Hindlimb muscle (tissue), 1 donor: ENCODE results near the gene DAZAP1. TPM values are rescaled to one million over a fixed set of nuclear protein-coding genes. Genes with fewer than 3 reads are reported as not detected.
A peak's percentile ranks its signal among the peaks of the same experiment; 100 is the strongest.

Experiments
- DNase-seq: peaks from one replicate; pipeline ENCODE4 v3.0.0-alpha.2; 2013
- polyA plus RNA-seq: library from polyadenylated mRNA; unstranded; fragments of 120-200 nt; gene quantifications from one replicate; pipeline ENCODE4 v1.2.1, GENCODE V29; 2013; ENCODE audit not compliant: insufficient read length

DAZAP1 gene
- polyA plus RNA-seq = 82.0 TPM

DNA sequence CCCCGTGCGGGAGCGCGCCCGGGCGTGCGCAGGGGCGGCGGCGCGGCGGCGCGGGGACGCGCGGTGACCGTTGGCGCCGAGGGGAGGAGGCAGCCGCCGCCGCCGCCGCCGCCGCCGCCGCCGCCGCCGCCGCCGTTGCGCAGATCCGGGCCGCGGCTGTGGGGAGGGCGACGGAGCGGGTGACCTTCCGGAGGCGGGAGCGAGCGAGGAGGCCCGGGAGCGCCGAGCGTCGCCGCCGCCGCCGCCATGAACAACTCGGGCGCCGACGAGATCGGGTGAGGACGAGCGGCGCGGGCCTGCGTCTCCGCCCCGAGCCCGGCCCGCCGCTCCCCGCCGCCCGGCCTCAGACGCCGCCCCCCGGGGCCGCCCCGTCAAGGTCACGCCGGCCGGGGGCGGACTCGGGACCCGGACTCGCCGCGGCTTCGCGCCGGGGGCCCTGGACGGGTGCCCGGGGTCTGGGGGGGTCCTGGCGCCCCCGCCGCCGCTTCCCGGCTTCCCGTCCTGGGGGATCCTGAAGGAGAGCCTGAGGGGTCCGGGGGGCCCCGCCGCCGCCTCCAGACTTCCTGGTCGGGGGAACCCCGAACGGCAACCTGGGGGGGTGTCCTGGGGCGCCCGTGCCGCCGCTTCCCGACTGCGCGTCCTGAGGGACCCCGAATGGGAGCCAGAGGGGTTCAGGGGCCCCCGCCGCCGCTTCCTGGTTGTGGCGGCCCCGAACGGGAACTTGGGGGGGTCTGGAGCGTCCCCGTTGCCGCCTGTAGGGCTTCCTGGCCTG, at the start of gene DAZAP1:
Gene DAZAP1 (plus strand): TSS at position 59 of the 772 bp plus-strand sequence. CDS start 188 bp downstream, at position 247.
- DNase-seq = no peak

DNA sequence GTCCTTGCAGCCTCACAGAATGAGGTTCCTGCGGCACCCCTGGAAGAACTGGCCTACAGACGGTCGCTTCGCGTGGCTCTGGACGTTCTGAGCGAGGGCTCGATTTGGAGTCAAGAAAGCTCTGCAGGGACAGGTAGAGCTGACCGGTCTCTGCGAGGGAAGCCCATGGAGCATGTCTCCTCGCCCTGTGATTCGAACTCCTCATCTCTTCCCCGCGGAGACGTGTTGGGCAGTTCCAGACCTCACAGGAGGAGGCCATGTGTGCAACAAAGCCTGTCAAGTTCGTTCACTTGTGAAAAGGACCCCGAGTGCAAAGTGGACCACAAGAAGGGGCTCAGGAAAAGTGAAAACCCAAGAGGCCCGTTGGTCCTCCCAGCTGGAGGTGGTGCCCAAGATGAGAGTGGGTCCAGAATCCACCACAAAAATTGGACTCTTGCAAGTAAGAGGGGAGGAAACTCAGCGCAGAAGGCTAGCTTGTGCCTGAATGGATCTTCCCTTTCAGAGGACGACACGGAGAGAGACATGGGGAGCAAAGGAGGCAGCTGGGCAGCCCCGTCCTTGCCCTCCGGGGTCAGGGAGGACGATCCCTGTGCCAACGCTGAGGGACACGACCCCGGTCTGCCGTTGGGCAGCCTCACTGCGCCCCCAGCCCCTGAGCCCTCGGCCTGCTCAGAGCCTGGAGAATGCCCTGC, 47.1 kb upstream of the DAZAP1 start:
- no peak for DNase-seq

DNA sequence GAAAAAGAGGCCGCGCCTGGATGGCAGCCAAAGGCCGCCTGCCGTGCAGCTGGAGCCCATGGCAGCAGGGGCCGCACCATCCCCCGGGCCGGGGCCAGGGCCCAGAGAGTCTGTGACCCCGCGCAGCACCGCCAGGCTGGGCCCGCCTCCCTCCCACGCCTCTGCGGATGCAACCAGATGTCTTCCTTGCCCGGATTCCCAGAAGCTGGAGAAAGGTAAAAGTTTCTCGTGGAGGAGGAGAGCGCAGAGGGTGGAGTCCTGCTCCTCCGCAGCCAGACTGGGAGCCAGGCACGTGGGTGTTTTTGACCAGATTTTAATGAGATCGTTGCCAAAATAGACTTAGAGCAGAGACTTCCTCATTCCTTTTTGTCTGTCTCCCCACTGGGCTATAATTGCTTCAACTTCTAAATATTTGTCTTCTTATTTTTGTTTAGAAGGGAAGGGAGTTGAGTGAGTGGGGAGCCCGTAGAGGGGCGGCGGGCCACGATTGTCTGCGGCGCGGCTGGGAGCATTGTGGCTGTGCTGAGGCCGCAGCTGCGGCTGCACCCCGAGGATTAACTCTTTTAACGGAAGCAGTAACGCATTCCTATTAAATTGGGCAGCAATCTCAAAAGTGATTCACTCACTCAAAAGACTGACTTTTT, 46.4 kb upstream of the DAZAP1 start:
- peak; percentile 78 for DNase-seq

DNA sequence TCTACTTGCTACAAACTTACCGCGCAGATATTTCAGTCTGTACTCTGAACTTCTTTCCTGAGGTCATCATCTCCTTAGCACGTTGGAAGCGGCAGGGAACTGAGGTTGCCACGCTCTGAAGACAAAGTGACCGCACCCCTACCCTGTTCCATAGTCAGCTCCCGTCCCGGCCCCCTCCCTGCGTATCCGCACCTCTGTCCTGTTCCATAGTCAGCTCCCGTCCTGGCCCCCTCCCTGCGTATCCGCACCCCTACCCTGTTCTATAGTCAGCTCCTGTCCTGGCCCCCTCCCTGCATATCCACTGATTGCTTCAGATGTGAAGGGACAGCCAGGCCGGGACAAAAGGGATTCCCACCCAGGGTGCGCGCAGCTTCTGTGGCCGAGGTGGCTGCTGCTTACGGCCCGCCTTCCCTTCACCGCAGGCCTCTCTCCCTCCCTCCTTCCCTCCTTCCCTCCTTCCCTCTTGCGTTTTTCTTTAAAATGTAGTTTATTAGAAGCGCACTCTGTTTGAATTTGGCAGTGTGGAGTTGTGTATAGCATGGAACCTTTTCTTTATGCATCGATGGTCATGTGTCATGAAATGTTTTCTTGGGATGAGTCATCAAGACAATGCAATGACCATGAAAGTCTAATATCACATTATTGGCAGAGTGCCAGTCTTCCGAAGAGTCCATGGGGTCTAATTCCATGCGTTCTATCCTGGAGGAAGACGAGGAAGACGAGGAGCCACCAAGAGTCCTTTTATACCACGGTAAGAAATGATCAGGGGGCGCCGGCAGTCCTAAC, 45.6 kb upstream of the DAZAP1 start:
- no peak for DNase-seq

DNA sequence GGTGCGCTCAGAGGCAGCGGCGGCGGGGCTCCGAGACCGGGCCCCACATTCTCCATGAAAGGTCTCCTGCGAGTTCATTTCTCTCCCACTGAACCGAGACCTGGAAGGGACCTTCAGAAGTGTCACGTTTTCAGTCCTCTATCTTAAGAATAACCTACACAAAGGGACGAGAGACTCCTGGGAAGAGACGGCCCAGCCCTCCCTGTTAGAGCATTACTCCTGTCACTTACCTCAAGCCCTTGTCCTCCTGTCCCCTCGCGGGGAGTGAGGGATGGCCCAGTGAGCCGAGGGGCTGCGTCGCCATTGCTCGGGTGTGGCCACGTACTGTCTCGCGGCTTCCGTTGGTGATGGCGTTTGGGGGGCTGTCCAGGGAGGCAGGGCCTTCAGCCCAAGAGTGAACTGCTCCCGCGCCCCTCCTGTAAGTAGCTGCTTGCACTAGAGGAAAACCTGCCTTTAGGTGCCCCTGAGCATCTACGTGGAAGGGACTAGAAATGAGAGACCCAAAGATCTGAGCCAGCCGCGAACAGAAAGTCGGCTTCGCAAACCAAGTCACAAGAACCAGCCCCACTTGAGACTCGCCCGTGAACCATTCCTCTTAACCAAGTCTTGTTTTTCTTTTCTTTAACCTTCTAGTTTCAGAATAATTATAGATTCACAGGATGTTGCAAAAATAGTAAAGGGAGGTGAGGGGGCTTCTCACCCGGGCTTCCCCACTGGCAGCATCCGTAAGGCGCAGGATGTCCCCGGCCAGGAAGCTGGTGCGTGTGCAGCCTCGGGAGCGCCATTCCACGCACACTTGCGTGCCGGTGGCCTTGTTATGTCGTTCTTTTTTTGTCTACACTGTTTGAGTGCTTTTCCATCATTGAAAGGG, 44.8 kb upstream of the DAZAP1 start:
- no peak for DNase-seq

DNA sequence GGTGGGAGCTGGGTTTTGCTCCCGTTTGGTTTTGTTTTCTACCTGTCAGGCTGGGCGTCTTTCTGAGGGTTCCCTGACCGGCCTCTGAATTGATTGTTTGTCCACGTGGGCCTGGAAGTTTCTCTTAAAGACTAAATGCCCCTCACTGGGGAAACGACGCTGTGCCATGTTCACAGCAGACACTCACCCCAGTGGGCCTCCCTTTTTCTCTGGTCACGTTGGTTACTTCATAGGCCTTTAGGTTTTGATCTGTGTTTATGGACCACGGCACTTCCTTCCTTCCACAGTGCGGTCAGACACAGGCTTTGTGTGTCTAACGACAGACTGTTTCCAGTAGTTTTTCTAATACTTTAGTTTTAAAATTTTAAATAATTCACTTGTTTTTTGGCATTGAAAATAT, 43.8 kb upstream of the DAZAP1 start:
- DNase-seq = no peak

DNA sequence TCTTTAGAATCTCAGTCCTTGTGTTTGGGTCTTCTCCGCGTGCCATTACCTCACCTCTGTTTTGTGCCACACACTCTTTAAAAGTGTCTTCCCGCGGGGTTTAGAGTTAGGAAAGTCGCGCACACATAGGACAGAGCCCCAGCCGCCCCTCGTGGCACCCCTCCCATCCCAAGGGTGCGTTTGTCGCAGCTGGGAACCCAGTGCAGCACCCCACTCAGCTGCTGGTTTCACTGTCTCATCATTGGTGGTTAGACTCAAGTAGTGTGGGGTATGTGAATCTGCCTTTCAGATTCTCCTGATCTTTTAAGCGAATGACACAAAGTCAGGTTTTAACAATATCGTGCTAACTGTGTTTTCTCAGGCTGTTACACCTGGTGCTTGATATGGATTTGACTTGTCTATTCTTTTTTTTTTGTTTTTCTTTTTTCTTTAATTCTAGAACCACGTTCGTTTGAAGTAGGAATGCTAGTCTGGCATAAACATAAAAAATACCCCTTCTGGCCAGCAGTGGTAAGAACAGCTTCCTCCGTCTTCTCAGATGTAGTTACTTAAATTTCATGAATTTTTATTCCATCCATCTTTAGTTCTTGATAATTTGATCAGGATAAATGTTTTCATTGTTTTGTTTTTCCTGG, 43.2 kb upstream of the DAZAP1 start:
- no peak for DNase-seq

DNA sequence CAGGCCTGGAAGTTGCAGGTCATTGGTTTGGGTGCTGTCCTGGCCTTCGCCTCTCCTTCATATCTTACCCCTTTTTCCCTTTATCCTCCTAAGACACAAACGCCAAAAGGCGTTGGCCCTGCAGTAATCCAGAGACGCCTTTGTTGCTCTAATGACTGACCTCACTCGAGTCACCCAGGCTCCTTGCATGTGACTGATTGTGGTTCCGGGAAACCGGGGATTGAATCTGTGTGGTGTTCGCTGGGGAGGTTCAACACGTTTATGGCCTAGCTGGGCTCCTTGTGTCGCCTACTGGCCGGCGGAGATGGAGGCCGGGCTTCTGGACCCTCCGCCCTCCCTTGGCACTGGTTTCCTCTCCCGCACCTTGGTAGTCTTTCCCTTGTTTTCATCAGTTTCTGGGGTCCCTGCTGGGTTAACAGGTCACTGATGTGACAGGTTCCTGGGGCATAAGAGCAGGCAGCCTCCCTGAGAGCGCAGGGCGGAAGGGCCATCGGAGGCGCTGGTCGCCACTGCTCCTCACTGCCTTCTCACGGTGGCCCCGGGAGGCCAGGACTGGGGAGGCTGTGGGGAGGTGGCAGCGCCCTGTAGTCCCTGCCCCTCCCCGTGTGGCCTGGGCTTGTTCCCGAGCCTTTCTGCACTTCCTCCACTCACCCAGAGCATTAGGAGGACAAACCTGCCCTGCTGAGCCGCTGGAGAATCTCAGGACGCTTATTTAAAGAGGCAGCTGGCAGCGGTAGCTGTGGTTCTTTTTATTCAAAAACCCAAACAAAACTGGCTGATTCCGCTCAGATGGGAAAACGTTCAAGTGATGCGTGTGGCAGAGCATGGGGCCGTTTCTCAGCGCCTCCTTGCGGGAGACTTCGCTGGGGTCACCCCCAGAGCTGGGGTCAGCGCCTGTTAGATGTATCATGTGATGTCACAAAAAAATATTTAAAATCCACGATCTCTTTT, 41.8 kb upstream of the DAZAP1 start:
- no peak for DNase-seq

DNA sequence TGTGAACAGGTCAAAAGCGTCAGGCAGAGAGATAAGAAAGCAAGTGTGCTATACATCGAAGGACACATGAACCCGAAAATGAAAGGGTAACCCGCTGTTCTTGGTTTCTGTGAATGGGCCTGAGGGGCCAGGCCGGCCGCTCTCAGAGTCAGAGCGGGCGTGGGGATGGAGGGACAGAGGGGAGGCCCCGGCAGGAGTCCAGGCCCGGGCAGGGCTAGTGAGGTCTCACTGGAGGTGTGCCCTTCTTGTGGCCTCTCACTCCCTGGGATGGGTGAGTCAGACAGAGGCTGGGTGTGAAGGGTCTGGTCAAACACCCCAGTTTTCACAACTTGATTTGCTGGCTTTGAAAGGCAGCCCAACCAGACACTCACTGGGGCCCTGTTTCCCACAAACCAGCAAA, 41.1 kb upstream of the DAZAP1 start:
- DNase-seq = no peak

DNA sequence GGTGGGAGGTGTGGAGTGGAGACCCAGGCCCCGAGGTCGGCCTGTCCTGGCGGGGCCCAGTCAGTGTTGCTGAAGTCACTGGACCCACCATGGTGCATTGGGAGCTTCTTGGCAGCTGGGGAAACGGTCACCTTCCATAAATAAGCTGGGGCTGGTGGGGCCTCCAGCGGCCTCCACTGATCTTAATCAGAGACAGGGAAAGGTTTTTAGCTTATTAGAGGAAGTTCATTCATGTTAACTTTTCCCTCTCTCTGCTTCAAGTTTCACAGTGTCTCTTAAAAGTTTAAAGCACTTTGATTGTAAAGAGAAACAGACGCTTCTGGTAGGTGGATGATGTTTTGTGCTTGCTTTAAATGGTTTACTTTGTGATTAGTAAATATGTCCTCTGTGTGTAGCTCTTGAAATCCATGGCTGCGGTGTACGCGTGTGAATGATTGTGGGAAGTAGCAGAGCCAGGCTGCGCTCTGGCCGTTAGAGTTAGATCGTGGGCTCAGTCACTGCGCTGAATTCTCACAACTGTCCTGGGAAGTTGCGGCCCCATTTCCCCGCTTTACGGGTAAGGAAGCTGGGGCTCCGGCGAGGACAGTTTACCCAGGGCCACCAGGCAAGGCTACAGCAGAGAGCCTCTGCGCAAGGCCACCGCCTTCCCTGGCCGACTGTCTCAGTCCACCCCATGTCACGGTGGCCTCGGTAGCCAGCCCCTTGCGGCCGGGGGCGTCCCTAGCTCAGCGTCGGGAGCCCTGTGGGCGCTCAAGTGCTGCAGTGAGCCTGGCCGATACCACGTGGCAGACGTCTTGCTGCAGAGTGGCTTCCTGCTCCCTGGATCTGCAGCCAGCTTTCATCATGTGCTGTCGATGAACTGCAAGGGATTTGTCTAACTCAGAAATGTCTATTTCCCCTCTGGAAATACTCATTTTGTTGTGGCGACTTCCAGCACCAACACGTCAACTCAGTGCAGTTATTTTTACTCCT, 40.2 kb upstream of the DAZAP1 start:
- DNase-seq = no peak

DNA sequence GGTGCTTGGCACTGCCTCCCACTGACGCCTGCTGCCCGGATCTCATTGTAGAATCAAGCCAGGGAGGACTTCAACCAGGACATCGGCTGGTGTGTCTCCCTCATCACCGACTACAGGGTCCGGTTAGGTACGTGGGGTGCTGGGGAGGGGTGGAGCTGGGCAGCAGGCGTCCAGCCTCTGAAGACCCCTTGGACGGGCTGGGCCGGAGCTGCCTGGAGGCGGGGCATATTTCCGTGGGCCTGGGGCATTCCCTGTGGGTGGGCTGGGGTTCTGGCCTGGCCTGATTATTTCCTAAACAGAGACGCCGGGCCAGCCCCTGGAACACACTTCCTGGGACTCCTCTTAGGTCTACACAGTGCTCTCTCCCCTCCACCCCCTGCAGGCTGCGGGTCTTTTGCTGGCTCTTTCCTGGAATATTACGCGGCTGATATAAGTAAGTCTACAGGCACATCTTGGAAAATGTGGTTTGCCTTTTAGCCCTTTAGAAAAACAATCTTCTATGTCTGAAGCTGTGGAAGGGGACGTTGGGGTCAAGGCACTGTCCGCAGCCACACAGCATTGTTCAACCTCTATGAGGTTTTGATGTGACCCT, 38.1 kb upstream of the DAZAP1 start:
- no peak for DNase-seq

DNA sequence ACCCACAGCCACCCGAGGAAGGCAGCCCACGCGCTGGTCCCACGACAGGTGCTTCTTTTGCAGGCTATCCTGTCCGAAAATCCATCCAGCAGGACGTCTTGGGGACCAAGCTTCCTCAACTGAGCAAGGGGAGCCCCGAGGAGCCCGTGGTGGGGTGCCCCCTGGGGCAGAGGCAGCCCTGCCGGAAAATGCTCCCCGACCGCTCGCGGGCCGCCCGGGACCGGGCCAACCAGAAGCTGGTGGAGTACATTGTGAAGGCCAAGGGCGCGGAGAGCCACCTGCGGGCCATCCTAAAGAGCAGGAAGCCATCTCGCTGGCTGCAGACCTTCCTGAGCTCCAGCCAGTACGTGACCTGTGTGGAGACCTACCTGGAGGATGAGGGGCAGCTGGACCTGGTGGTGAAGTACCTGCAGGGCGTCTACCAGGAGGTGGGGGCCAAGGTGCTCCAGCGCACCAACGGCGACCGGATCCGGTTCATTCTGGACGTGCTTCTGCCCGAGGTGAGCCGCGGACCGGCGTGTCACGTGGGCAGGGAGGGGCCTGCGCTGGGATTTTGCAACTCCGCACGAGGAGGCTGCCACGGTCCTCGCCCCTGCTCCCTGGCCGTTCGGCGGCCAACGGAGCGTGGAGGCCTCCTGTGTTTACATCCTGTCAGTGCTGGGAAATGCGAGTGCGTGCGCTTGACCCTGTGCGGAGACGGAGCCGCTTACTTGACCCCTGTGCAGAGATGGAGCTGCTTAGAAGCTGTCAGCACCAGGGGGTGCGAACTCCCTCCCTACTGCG, 36.6 kb upstream of the DAZAP1 start:
- DNase-seq = no peak

DNA sequence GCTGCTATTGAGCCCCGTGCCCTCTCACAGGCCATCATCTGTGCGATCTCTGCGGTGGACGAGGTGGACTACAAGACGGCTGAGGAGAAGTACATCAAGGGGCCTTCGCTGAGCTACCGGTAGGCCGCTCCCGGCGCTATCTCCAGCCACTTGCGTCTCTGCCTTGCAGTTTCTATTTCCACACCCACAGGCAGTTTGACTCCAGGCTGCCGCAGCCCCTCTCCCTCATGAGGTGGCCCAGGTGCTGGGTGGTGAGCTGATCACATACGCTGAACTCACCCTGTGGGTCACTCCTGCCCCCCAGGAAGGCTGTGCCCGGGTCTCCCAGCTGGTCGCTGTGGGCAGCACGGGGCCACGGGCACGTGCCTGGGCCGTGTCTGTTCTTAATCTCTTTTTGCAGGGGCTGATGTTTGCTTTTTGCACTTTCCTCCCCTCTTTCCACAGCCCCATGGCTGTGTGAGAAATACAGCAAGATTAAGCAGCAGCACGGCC, 34.3 kb upstream of the DAZAP1 start:
- no peak for DNase-seq

DNA sequence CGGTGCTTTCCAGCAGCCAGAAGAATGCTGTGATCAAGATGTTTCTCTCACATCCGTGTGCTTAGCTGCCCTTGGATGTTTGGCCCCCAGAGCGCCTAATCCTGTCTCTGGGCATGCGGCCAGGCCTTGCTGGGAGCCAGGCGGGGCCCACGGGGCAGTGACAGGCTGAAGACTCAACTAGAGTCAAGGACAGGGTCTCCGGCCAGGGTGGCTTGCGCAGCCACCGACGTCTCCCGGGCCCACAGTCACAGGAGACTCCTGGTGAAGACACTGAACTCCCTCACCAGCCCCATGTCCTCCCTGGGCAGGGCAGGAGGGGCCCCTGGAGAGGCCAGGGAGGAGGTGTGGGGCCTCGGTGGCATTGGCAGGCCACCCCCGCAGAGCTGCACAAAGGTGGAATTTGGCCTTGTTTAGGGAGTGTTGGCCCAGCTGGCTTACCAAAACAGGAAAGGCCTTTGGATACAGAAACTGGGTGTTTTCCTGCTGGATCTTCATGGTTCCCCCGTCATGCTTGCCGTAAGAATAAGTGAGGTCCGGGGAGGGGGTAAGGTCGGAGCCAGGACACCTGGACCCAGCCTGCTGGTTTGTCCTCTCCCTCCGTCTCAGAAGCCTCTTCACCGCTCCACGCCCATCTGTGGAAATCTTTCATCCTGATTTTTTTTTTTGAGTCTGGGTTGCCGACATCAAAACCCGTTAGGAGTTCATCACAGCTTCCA, 33.7 kb upstream of the DAZAP1 start:
- DNase-seq = no peak

DNA sequence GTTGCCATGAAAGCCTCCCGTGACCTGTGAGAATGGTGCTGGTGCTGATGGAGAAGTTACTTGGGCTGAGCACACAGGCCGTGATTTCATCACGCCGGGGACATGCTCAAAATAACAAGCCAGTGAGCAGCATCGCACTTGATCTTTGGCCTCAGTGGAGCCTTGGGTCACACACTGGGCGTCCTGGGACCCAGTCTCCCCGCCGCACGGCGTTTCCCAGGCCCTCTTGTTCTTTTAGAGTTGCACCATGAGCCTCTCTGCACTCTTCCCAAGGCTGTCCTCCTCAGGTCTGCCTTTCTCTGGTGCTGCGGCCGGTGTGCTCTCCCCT, 33.2 kb upstream of the DAZAP1 start:
- DNase-seq = no peak

DNA sequence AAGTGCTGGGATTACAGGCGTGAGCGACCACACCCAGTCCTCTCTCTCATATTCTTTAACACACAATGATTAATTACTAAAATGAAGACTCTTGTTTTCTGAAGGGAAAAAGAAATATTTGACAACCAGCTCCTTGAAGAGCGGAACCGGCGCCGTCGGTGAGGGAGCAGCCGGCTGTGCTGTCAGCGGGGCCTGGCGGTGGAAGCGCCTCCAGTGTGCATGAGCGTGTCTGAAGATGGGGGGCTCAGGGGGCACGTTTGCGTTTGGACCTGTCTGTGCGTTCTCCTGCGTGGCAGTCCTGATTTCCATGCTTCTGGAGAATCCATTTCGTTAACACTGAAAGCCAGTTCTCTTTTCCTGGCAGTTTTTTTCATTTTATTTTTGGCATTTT, 31.0 kb upstream of the DAZAP1 start:
- no peak for DNase-seq
